Activated CD4-positive, CD25-positive, alpha-beta regulatory T cell treated with anti-CD3 and anti-CD28 coated beads, Interleukin-2, amount 50 U/mL, for 24 hours (primary cell): Measurements from ENCODE around the gene CTDP1.
"Not testable (repeated sequence)": the region's sequence is repeated elsewhere in the genome, so short reads cannot be mapped to it uniquely, and the experiment has no call there.

Source experiments
- ATAC-seq, 2 donors: fragments of 150-1000 bp; cut with Tn5 transposase; one replicate each; pipeline ENCODE4 v1.10.0; 2021; ENCODE audit warnings: mild to moderate bottlenecking in 1 of 2, moderate library complexity in 1 of 2

CTDP1 gene

DNA sequence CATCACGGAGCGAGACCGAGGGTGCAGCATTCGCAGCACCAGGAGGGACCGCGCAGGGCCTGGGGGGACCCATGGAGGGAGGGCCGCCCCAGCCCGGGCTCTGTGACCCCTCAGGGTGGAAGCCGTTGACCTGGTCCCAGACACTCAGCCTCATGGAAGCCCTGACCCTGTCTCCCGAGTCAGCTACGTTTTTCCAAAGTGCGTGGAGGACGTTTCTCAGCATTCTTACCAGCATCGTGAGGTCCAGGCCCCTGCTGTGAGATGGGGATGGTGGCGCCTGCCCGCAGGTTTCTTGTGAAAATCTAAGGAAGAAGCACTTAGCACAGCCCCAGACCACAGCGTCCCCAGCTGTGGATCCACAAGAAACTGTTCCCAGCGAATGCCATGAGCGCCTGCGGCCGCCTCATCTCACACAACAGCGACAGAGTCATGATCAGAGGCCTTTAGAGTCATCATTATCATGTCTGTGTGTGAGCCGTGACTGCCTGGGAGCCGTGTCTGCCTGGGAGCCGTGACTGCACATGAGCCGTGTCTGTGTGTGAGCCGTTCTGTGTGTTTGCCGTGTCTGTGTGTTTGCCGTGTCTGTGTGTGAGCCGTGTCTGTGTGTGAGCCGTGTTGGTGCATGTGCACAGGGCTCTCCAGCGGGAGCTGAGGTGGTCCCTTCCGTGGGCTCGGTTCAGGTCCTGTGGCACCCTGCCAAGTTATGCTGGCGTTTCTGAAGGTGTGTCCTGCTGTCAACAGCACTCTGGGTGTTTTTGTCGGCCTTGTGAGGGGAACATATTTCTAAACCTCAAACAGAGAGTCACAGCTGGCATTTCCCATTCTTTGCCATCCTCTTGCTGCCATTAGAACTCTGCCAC, 68.9 kb downstream of the CTDP1 start:
- ATAC-seq, result no peak

GRCh38 chr18:79749251-79750191, 69.9 kb downstream of the CTDP1 start:
- no peak for ATAC-seq

DNA sequence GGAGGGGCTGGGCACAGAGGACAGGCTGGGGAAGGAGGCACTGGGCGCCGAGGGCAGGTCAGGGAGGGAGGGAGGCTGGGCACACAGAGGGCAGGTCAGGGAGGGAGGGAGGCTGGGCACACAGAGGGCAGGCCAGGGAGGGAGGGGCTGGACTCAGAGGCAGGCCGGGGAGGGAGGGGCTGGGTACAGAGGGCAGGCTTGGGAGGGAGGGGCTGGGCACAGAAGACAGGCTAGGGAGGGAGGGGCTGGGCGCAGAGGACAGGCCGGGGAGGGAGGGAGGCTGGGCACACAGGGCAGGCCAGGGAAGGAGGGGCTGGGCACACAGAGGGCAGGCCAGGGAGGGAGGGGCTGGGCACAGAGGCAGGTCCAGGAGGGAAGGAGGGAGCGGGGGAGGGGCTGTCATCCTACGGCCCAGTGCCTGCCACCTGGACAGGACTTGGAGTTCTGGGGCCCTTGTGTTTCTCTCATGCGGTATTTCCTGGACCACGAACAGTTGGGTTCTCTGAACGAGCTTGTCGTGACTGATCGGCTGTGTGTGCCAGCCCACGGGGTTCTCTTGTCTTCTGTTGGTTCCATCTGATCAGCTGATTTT, 71.5 kb downstream of the CTDP1 start:
- ATAC-seq, result no peak

- ATAC-seq, result not testable (repeated sequence)
Observed at GRCh38 chr18:79751918-79752578, 72.4 kb downstream of the CTDP1 start.

GRCh38 chr18:79752946-79753345, 73.3 kb downstream of the CTDP1 start:
- ATAC-seq, result not testable (repeated sequence)

DNA sequence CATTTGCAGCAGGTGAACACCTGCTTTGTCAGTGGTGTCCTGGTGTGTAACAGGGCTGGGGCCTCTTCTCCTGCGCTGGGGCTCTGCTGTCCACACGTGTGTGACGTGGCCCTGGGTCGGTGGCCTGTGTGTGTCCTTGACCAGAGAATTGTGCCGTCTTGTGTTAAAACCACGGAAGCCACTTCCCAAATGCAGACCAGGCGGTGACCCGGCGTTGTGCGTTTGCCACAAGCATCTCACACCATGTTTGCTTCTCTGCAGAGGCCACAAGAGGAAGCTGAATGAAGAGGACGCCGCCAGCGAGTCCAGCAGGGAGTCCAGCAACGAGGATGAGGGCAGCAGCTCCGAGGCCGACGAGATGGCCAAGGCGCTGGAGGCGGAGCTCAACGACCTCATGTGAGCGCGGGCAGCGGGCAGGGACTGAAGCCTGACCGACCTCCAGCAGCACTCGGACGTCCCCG, 73.8 kb downstream of the CTDP1 start:
- ATAC-seq, result no peak

GRCh38 chr18:79754022-79754761, 74.6 kb downstream of the CTDP1 start:
- no peak for ATAC-seq

DNA sequence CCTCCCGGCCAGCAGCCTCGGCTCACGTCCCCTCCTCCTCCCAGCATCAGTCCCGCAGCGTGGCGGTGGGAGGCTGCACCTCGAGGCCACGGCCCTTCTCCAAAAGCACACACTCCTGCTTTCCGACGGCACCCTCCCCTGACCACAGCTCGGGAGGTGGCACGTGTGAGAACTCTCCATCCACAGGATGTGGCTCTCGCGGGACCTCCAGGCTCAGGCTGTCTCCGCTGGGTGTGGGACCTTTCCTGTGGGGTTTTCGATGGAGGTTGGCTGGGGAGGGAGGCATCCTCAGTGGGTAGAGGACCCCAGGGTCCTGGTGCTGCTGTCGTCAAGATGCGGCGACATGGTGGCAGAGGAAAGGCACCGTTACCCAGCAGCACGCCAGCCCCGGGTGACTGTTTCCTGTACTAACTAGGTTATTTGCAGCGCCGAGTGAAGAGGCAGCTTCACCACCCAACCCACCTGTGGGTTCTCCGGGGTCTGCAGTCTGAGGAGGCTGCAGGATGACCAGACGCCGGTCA, 75.3 kb downstream of the CTDP1 start:
- ATAC-seq, result no peak

- ATAC-seq, result no peak
Observed at GRCh38 chr18:79755496-79756142, 76.0 kb downstream of the CTDP1 start.

- no peak for ATAC-seq
Observed at GRCh38 chr18:79756143-79756500, 76.5 kb downstream of the CTDP1 start.

DNA sequence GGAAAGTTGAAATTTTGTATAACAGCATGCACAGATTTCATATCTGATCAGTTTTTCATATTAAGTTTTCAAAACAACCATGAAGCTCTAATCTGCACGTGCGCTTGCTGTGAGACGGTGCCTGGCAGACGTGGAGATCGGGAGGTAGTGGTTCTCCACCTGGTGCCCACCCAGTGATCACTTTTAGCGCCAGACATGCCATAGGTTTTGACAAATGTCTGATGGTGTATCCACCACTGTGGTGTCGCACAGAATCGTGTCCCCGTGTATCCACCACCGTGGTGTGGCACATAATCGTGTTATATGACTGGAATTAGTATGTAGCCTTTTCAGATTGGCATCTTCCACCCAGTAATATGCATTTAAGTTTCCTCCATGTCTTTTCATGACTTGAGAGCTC, 77.2 kb downstream of the CTDP1 start:
- no peak for ATAC-seq

DNA sequence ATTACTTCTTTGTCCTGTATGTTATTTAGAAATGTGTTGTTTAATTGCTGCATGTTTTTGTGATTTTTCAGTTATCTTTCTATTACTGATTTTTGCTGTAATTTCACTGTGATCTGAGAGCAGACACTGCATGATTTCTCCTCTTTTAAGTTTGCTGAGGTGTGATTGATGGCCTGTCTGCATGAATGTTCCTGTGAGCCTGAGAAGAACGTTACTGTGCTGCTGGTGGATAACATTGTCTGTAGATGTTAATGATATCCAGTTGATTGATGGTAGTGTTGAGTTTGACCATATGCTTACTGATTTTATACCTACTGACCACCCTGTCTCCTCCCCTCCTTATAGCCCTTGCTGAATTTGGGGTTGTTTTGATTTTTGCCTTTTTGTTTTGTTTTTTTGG, 80.7 kb downstream of the CTDP1 start:
- no peak for ATAC-seq

- ATAC-seq, result no peak
Observed at GRCh38 chr18:79760881-79761280, 81.3 kb downstream of the CTDP1 start.

DNA sequence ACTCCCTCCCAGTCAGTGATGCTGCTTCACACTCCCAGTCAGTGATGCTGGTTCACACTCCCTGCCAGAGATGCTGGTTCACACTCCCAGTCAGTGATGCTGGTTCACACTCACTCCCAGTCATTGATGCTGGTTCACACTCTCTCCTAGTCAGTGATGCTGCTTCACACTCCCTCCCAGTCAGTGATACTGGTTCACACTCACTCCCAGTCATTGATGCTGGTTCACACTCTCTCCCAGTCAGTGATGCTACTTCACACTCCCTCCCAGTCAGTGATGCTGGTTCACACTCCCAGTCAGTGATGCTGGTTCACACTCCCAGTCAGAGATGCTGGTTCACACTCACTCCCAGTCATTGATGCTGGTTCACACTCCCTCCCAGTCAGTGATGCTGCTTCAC, 83.8 kb downstream of the CTDP1 start:
- no peak for ATAC-seq

DNA sequence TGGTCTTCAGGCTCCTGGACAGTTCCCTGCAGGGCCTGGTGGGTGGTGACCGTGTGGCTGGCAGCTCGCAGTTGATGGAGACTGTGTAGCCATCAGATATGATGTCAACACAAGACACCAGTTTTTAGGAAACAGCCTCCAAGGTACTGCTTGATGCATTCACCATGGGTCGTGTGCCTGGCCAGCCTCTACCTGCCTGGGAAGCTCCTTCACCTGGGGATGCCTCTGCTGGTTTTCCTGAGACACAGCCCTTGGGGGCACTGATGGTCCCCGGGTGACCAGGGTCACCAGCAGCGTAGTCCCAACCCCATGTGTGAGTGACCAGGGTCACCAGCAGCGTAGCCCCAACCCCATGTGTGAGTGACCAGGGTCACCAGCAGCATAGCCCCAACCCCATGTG, 84.5 kb downstream of the CTDP1 start:
- ATAC-seq, result no peak

DNA sequence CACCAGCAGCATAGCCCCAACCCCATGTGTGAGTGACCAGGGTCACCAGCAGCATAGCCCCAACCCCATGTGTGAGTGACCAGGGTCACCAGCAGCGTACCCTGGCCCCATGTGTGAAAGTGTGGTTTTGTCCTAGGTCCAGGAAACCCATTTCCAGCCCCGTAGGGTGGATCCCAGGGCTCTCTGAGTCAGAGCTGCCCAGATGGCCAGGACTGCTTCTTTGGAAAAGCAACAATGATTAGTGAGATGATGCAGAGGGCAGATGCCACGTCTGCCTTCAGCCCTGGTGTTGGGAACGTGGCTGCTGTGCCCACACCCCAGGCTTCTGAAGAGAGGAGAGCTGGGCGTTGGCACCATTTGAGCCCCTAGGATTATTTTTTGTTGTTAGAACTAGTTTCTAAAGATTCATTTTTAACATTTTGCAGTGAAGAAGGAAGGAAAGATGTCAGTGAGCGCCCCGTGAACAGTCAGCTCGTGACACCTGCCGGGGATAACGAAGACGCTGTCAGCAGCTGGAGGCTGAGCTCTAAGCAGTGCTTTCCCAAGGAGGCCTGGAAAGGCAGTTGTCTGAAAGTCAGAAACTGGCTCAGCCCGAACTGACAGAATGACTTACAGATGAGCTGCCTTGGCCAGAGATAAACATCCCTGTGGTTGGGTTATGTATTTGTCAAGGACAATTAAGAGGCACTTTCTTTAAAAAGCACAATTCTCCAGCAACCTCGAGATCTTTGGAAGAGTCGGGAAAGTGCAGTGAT, 86.1 kb downstream of the CTDP1 start:
- no peak for ATAC-seq

GRCh38 chr18:79766308-79766707, 86.7 kb downstream of the CTDP1 start:
- ATAC-seq, result no peak

GRCh38 chr18:79768745-79769144, 89.1 kb downstream of the CTDP1 start:
- ATAC-seq, result no peak

- ATAC-seq, result no peak
Observed at GRCh38 chr18:79769698-79770500, 90.3 kb downstream of the CTDP1 start.

GRCh38 chr18:79770501-79770815, 90.9 kb downstream of the CTDP1 start:
- ATAC-seq, result no peak
